ENCODE measurements around the gene GABARAP. TPM values are rescaled to one million over a fixed set of nuclear protein-coding genes. Genes with fewer than 3 reads are reported as not detected.

The GABARAP gene
- total RNA-seq, 2 donors from 2014 or later: 264 to 317 TPM

GRCh38 chr17:7211491-7212273 lies 30.6 kb downstream of the GABARAP start:
- H3K27ac Mint-ChIP-seq: peak overlapping the region; percentile 67
- H3K4me3 Mint-ChIP-seq: peak overlapping the region; percentile 53
- 27 to 33% methylated on average over 14 to 21 of the region's 37 CpGs for whole genome bisulfite sequencing, 2 experiments (ENCODE audit: insufficient coverage in 1 of 2, insufficient read length in 1 of 2)
- TF ChIP-seq CTCF (conservative IDR thresholded peaks at IDR 0.05): no peak
- no peak overlapping the region for H3K27ac ChIP-seq (ENCODE audit: low read depth, low read length)
- peak overlapping the region; percentile 81 for H3K4me3 ChIP-seq (ENCODE audit: low read length)
- H3K36me3 Mint-ChIP-seq (ENCODE audit: low read depth): no peaks in the 10 kb centered on the region
- no peaks in the 10 kb centered on the region for H3K9me3 ChIP-seq (ENCODE audit: control insufficient read depth, low read length)
- no peaks in the 10 kb centered on the region for H3K9me3 Mint-ChIP-seq
- peak; percentile 73 for DNase-seq
- H3K9ac ChIP-seq (ENCODE audit: extremely low read depth, low read length, poor library complexity, severe bottlenecking): no peak overlapping the region
- H3K36me3 ChIP-seq (ENCODE audit: control insufficient read depth, insufficient read depth, low read length): no peaks in the 10 kb centered on the region
- H3K27me3 Mint-ChIP-seq (ENCODE audit: insufficient read depth): peaks cover 14% of the 10 kb centered on the region
- H3K27me3 ChIP-seq (ENCODE audit: control insufficient read depth, insufficient read depth, low read length, poor library complexity, severe bottlenecking): no peaks in the 10 kb centered on the region
- peaks cover 4% of the 10 kb centered on the region for H3K4me1 ChIP-seq (ENCODE audit: control insufficient read depth, insufficient read depth, low read length)
- H3K4me1 Mint-ChIP-seq: peaks cover 36% of the 10 kb centered on the region

GRCh38 chr17:7208754-7209460 lies 33.3 kb downstream of the GABARAP start:
- no peaks in the 10 kb centered on the region for H3K27me3 ChIP-seq (ENCODE audit: control insufficient read depth, insufficient read depth, low read length, poor library complexity, severe bottlenecking)
- Mint-ChIP-seq H3K4me3 (peak overlapping the region; percentile 32), H3K27me3 (ENCODE audit: insufficient read depth) (peaks cover 24% of the 10 kb centered on the region), H3K36me3 (ENCODE audit: low read depth) (no peaks in the 10 kb centered on the region), H3K9me3 (no peaks in the 10 kb centered on the region), H3K4me1 (peaks cover 26% of the 10 kb centered on the region), H3K27ac (no peak overlapping the region)
- H3K36me3 ChIP-seq (ENCODE audit: control insufficient read depth, insufficient read depth, low read length): no peaks in the 10 kb centered on the region
- H3K27ac ChIP-seq (ENCODE audit: low read depth, low read length): peak overlapping the region; percentile 32
- no peak for TF ChIP-seq CTCF (conservative IDR thresholded peaks at IDR 0.05)
- no peak overlapping the region for H3K9ac ChIP-seq (ENCODE audit: extremely low read depth, low read length, poor library complexity, severe bottlenecking)
- no peaks in the 10 kb centered on the region for H3K9me3 ChIP-seq (ENCODE audit: control insufficient read depth, low read length)
- WGBS, 2 experiments (ENCODE audit: insufficient coverage in 1 of 2, insufficient read length in 1 of 2): 90 to 91% methylated on average over 5 to 9 of the region's 9 CpGs
- no peak overlapping the region for H3K4me3 ChIP-seq (ENCODE audit: low read length)
- peaks cover 4% of the 10 kb centered on the region for H3K4me1 ChIP-seq (ENCODE audit: control insufficient read depth, insufficient read depth, low read length)
- no peak for DNase-seq

- peak overlapping the region; percentile 32 for H3K27ac ChIP-seq (ENCODE audit: low read depth, low read length)
- 60 to 75% methylated on average over 4 to 21 of the region's 21 CpGs for WGBS, 2 experiments (ENCODE audit: insufficient coverage in 1 of 2, insufficient read length in 1 of 2)
- H3K27me3 ChIP-seq (ENCODE audit: control insufficient read depth, insufficient read depth, low read length, poor library complexity, severe bottlenecking): no peaks in the 10 kb centered on the region
- Mint-ChIP-seq H3K4me3 (peak overlapping the region; percentile 32), H3K27ac (no peak overlapping the region), H3K36me3 (ENCODE audit: low read depth) (peaks cover under 1% of the 10 kb centered on the region), H3K27me3 (ENCODE audit: insufficient read depth) (peaks cover 24% of the 10 kb centered on the region), H3K9me3 (no peaks in the 10 kb centered on the region), H3K4me1 (peaks cover 21% of the 10 kb centered on the region)
- no peaks in the 10 kb centered on the region for H3K9me3 ChIP-seq (ENCODE audit: control insufficient read depth, low read length)
- H3K9ac ChIP-seq (ENCODE audit: extremely low read depth, low read length, poor library complexity, severe bottlenecking): no peak overlapping the region
- peaks cover 4% of the 10 kb centered on the region for H3K4me1 ChIP-seq (ENCODE audit: control insufficient read depth, insufficient read depth, low read length)
- peak; percentile 87 for DNase-seq
- TF ChIP-seq CTCF (conservative IDR thresholded peaks at IDR 0.05): no peak
- H3K4me3 ChIP-seq (ENCODE audit: low read length): no peak overlapping the region
- peaks cover 5% of the 10 kb centered on the region for H3K36me3 ChIP-seq (ENCODE audit: control insufficient read depth, insufficient read depth, low read length)
Observed at GRCh38 chr17:7208027-7208571, 34.1 kb downstream of the GABARAP start.

Data from endodermal cell (in vitro differentiated cells).